ENCODE measurements around the gene ZNF750.

GRCh38 chr17:82810644-82811430 is 29.0 kb downstream of the ZNF750 start:
- TF ChIP-seq, protein P1, sequence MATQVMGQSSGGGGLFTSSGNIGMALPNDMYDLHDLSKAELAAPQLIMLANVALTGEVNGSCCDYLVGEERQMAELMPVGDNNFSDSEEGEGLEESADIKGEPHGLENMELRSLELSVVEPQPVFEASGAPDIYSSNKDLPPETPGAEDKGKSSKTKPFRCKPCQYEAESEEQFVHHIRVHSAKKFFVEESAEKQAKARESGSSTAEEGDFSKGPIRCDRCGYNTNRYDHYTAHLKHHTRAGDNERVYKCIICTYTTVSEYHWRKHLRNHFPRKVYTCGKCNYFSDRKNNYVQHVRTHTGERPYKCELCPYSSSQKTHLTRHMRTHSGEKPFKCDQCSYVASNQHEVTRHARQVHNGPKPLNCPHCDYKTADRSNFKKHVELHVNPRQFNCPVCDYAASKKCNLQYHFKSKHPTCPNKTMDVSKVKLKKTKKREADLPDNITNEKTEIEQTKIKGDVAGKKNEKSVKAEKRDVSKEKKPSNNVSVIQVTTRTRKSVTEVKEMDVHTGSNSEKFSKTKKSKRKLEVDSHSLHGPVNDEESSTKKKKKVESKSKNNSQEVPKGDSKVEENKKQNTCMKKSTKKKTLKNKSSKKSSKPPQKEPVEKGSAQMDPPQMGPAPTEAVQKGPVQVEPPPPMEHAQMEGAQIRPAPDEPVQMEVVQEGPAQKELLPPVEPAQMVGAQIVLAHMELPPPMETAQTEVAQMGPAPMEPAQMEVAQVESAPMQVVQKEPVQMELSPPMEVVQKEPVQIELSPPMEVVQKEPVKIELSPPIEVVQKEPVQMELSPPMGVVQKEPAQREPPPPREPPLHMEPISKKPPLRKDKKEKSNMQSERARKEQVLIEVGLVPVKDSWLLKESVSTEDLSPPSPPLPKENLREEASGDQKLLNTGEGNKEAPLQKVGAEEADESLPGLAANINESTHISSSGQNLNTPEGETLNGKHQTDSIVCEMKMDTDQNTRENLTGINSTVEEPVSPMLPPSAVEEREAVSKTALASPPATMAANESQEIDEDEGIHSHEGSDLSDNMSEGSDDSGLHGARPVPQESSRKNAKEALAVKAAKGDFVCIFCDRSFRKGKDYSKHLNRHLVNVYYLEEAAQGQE (IDR thresholded peaks at IDR 0.05; ENCODE audit: insufficient replicate concordance, low read depth): no peak
- no peak for TF ChIP-seq POLR2AphosphoS5 (IDR thresholded peaks at IDR 0.05; ENCODE audit: low read depth)
- TF ChIP-seq, protein P2, sequence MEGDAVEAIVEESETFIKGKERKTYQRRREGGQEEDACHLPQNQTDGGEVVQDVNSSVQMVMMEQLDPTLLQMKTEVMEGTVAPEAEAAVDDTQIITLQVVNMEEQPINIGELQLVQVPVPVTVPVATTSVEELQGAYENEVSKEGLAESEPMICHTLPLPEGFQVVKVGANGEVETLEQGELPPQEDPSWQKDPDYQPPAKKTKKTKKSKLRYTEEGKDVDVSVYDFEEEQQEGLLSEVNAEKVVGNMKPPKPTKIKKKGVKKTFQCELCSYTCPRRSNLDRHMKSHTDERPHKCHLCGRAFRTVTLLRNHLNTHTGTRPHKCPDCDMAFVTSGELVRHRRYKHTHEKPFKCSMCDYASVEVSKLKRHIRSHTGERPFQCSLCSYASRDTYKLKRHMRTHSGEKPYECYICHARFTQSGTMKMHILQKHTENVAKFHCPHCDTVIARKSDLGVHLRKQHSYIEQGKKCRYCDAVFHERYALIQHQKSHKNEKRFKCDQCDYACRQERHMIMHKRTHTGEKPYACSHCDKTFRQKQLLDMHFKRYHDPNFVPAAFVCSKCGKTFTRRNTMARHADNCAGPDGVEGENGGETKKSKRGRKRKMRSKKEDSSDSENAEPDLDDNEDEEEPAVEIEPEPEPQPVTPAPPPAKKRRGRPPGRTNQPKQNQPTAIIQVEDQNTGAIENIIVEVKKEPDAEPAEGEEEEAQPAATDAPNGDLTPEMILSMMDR (IDR thresholded peaks at IDR 0.05; ENCODE audit: insufficient read depth, low read length): no peak

Measured in HL-60 (cell line).